Adrenal gland (tissue), 12 donors: ENCODE data around the gene TM4SF4. TPM values are rescaled to one million over a fixed set of nuclear protein-coding genes. Genes with fewer than 3 reads are reported as not detected.
A peak's percentile ranks its signal among the peaks of the same experiment; 100 is the strongest.

Experiments
- DNase-seq, 7 donors: peaks; one replicate each; pipeline ENCODE4 v3.0.0-alpha.2; 2019 to 2020
- H3K27ac ChIP-seq, 5 donors: fragments of 200-600 bp; sonication (generic) in 4 of 5; 1 replicate in 3 of 5; 2 replicates in 2 of 5; pipeline versions ENCODE4 v1.5.1 to v1.8.0; 2016 to 2020; ENCODE audit warnings: mild to moderate bottlenecking in 1 of 5
- H3K27me3 ChIP-seq: fragments of 200-600 bp; 2 replicates; pipeline ENCODE4 v1.8.0; 2021
- H3K36me3 ChIP-seq, 2 donors: fragments of 200-600 bp; replicated peaks in 1 of 2; 1 replicate in 1 of 2; 2 replicates in 1 of 2; pipeline versions ENCODE4 v1.5.1 to v1.8.0; 2018 to 2022
- H3K4me1 ChIP-seq, 2 donors: fragments of 200-600 bp; replicated peaks in 1 of 2; 1 replicate in 1 of 2; 2 replicates in 1 of 2; pipeline versions ENCODE4 v1.5.1 to v1.8.0; 2018 to 2021
- H3K4me3 ChIP-seq, 4 donors: fragments of 200-600 bp; sonication (generic) in 3 of 4; one replicate each; pipeline ENCODE4 v1.5.1; 2016 to 2018
- H3K9me3 ChIP-seq, 3 donors: fragments of 200-600 bp; sonication (generic) in 1 of 3; replicated peaks in 1 of 3; 1 replicate in 2 of 3; 2 replicates in 1 of 3; pipeline versions ENCODE4 v1.5.1 to v1.8.0; 2016 to 2021
- CTCF ChIP-seq, 6 experiments: fragments of 450-650 bp in 4 of 6; fragments of 200-600 bp in 2 of 6; sonication (generic) in 1 of 6; IDR thresholded peaks; 1 replicate in 5 of 6; 2 replicates in 1 of 6; pipeline versions ENCODE4 v1.5.1 to v1.8.0; 2016 to 2021; ENCODE audit warnings: antibody characterized with exemption in 6 of 6, mild to moderate bottlenecking in 2 of 6, moderate library complexity in 1 of 6
- POLR2A ChIP-seq, 2 donors: fragments of 450-650 bp; IDR thresholded peaks; one replicate each; pipeline ENCODE4 v1.6.1; 2017; ENCODE audit warnings: antibody characterized with exemption in 2 of 2, mild to moderate bottlenecking in 2 of 2, moderate library complexity in 1 of 2
- WGBS, 4 donors: extraction: QIAGEN DNeasy Blood & Tissue Kit in 2 of 4; methylation state at CpG; one replicate each; pipeline versions ENCODE4 v1.1.5 to v1.1.7; 2013 to 2017; 5-methylcytosine and 5-hydroxymethylcytosine counted together
- intact Hi-C, 2 donors: fragments of 100-400 bp; cut with DNase I; formaldehyde crosslinking; loops; one replicate each; pipeline versions ENCODE4 v1.14.1 to v1.15.0; 2022 to 2023
- polyA plus RNA-seq, 3 donors: library from polyadenylated mRNA; stranded (reverse); fragments of 200-250 nt in 2 of 3; fragments of 350-450 nt in 1 of 3; fragmentation: Illumina TruSeq in 1 of 3; extraction: RNeasy Lipid Tissue Mini Kit (QIAGEN cat#74804) in 1 of 3; gene quantifications; one replicate each; pipeline ENCODE4 v1.2.3, GENCODE V29; 2013 to 2014
- total RNA-seq, 9 donors: library from RNA; depleted of rRNA in 4 of 9; stranded (reverse); fragments of >200 nt in 4 of 9; fragments of 120-200 nt in 1 of 9; fragmentation: NEBNext Ultra II Directional in 1 of 9; extraction: Animal tissue kit (Norgen Biotek cat#: 25700) in 1 of 9; gene quantifications; one replicate each; pipeline versions ENCODE4 v1.1.0 to v1.2.4, GENCODE V29; 2013 to 2023
- donor health status: healthy with polysubstance abuse.
- donor health status: Bipolar disorder and iron deficiency.
- donor health status: DM: yes; HTN: yes; CAD: no.
- donor health status: DM: no; HTN: no; CAD: no.
- donor health status: DM: no; HTN: no; CAD: no.
- donor health status: DM: yes; HTN: yes; CAD: no.

Gene TM4SF4
- total and polyA plus RNA-seq, 12 donors, result 0.08 to 2.2 (median 0.96) TPM; not detected in 3

- Histone ChIP-seq H3K27me3 (no peaks in the 10 kb centered on the region), H3K27ac (peak overlapping the region in 1 of 5 donors; percentile 25), H3K9me3 (no peaks in the 10 kb centered on the region), H3K36me3 (no peaks in the 10 kb centered on the region), H3K4me1 (peaks cover 0 to 6% of the 10 kb centered on the region in 2 donors), H3K4me3 (no peak overlapping the region)
- DNase-seq, result peak in 5 of 7 donors; percentile 29 to 54 (median 48)
- no peak for TF ChIP-seq CTCF (IDR thresholded peaks at IDR 0.05)
- no peak for TF ChIP-seq POLR2A (IDR thresholded peaks at IDR 0.05)
- 53 to 79% (median 69%) methylated on average over 1 of the region's 1 CpG for WGBS, 4 donors
- intact Hi-C loops, result loop anchor here in 1 of 2 donors (10.0 kb wide), 1 partner anchor 55 kb away; no protein-coding TSS in a partner anchor
These were observed 14.4 kb upstream of the TM4SF4 start for GRCh38 chr3:149460117-149460516.

DNA sequence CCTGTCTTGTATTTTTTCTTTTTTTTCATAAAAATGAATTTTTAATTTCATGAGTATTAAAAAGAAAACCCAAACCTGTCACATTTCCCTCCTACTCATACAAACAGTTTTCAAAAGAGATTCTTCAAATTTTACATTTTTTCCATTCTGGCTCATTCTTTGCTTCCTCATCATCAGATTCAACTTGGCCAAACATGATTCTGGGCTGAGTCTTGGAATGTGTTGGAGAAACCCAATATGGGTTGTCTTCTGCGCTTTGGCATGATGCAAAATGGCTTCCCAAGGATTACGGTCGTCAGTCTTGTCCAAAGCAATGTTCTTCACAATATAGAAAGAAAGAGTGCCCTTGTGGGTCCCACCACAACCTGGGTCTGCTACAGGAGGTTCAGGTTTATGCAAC lies 12.4 kb upstream of the TM4SF4 start:
- no peak for DNase-seq
- Histone ChIP-seq H3K36me3 (no peaks in the 10 kb centered on the region), H3K27ac (no peak overlapping the region), H3K9me3 (no peaks in the 10 kb centered on the region), H3K4me3 (no peak overlapping the region), H3K27me3 (no peaks in the 10 kb centered on the region), H3K4me1 (peaks cover 2 to 6% of the 10 kb centered on the region in 2 donors)
- 78 to 100% (median 95%) methylated on average over 3 of the region's 3 CpGs for WGBS, 4 donors
- TF ChIP-seq CTCF (IDR thresholded peaks at IDR 0.05), result no peak
- TF ChIP-seq POLR2A (IDR thresholded peaks at IDR 0.05), result no peak
- intact Hi-C loops, result loop anchor here in 1 of 2 donors (10.0 kb wide), 1 partner anchor 57 kb away; no protein-coding TSS in a partner anchor

DNA sequence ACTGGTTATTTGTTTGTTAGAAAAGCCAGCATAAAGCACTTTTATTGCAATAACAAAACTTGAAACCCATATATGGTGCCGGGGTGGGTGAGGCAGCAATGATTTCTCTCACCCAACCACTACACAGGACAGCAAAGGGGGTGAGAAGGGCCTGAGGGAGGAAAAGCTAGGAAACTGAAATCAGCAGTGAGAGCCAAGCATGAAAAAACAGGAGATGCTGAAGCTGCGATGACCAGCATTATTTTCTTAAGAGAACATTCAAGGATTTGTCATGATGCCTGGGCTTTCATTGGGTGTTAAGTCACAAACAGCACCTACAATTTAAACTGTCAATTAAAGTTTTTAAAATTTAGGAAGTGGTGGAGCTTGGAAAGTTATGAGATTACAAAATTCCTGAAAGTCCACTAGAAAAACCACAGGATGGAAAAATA lies 11.9 kb upstream of the TM4SF4 start:
- Histone ChIP-seq H3K36me3 (no peaks in the 10 kb centered on the region), H3K4me1 (peaks cover 4 to 6% of the 10 kb centered on the region in 2 donors), H3K27ac (no peak overlapping the region), H3K9me3 (no peaks in the 10 kb centered on the region), H3K4me3 (no peak overlapping the region), H3K27me3 (no peaks in the 10 kb centered on the region)
- no peak for DNase-seq
- 79 to 90% (median 83%) methylated on average over 2 of the region's 2 CpGs for WGBS, 4 donors
- TF ChIP-seq CTCF (IDR thresholded peaks at IDR 0.05) (no peak), POLR2A (IDR thresholded peaks at IDR 0.05) (no peak)
- intact Hi-C loops, result loop anchor here in 1 of 2 donors (10.0 kb wide), 1 partner anchor 58 kb away; no protein-coding TSS in a partner anchor

DNA sequence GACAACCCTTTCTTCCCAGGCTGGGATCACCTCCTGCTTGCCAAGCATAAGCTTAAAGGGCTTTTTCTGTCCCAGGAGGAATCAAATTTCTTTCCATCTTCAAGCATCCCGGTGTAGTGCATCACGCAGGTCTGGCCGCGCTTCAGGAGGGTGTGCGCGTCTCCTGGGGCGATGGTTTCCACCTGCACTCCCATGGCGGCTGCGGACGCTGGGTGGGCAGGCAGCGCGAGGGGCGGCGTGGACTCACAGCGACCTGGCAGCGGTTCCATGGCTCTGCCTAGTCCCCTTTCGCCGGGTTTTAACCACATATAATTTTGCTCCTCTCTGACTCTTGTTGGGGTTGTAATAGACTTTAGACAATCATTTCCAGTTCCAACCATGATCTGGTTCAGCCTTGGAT lies 10.6 kb upstream of the TM4SF4 start:
- WGBS, 4 donors, result 96 to 97% (median 96%) methylated on average over 13 to 18 of the region's 18 CpGs
- Histone ChIP-seq H3K4me1 (peaks cover 4 to 16% of the 10 kb centered on the region in 2 donors), H3K9me3 (no peaks in the 10 kb centered on the region), H3K36me3 (no peaks in the 10 kb centered on the region), H3K27ac (no peak overlapping the region), H3K4me3 (no peak overlapping the region), H3K27me3 (no peaks in the 10 kb centered on the region)
- no peak for DNase-seq
- TF ChIP-seq POLR2A (IDR thresholded peaks at IDR 0.05), result no peak
- TF ChIP-seq CTCF (IDR thresholded peaks at IDR 0.05), result no peak
- intact Hi-C loops, result loop anchor here in 1 of 2 donors (10.0 kb wide), 1 partner anchor 59 kb away; no protein-coding TSS in a partner anchor
